NCI-H2081 treated with DMSO at 0.1 percent for 48 hours (cell line): Measurements from ENCODE around the gene PPARG.
"Not testable (repeated sequence)": the region's sequence is repeated elsewhere in the genome, so short reads cannot be mapped to it uniquely, and the experiment has no call there.

ENCODE experiments used
- DNase-seq: peaks from one replicate; lab custom pipeline; 2025; lab: John Stamatoyannopoulos, UW

Gene PPARG

DNA sequence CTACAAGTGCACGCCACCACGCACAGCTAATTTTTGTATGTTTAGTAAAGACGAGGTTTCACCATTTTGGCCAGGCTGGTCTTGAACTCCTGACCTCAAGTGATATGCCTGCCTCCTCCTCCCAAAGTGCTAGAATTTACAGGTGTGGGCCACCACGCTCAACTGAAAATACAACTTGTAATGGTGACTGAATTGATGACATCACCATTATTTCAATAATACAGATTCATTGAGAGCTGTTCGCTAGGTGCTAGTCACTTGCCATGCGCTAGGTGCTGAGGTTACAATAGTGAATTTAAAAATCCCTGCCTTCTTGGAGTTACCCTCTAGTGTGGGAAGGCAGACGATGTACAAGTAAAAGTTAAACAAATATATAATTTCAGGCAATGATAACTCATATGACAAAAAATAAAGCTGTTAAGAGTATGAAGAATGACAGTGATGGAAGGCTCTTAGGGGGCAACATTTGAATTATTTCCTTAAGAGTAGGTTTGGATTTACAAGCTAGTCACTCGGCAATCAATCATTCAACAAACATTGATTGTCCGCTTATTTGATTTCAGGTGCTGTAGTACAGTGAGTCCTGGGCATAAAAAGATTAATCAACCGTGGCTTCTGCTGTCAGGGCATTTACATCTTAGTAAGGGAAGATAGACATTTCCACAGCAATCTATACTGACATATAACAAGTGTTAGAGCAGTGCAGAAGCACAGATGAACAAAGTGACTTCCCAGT, 9.1 kb upstream of the PPARG start:
- no peak for DNase-seq

DNA sequence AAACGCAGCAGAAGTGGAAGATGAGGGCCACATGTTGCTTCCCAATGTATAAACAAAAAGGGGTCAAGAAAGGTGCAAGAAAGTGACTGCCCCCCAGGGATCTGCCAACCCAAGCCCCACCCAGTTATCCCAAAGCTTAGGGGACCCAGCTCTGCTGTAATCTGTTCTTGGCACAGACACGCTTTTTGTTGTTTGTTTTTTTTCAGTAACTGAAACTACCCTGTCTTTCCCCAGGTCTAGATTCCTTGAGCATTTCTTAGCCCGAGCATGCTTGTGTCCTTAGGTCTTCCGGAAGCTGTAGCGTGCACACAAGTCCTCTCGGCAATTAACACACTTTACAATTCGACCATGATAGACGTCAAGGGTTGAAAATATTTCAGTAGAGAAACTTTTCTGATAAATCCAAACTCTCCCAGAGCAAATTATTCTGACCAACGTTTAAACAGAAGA, 8.5 kb upstream of the PPARG start:
- DNase-seq, result no peak

DNA sequence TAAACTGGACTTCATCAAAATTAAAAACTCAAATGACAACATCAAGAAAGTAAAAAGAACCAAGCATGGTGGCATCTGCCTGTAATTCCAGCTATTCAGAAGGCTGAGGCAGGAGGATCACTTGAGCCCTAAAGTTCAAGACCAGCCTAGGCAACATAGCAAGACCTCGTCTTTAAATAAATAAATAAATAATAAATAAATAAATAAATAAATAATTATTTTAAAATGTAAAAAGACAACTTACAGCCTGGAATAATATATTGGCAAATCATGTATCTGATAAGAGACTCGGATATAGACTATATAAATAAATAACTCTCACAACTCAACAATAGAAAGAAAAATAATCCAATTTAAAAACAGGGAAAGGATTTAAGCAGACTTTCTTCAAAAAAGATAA, 4.3 kb upstream of the PPARG start:
- no peak for DNase-seq

DNA sequence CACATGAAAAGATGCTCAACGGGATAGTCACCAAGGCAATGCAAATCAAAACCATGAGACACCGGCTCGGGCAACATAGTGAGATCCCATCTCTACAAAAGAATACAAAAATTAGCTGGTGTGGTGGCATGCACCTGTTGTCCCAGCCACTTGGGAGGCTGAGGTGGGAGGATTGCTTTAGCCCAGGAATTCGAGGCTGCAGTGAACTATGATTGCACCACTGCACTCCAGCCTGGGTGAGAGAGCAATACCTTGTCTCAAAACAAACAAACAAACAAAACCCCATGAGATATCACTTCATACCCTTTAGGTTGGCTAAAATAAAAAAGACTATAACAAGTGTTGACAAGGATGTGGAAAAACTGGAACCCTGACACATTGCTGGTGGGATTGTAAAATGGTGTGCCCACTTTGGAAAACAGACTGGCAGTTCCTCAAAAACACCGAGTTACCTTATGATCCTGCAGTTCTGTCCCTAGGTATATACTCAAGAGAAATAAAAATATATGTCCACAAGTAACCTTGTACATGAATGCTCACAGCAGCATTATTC, 3.8 kb upstream of the PPARG start:
- DNase-seq, result no peak

DNA sequence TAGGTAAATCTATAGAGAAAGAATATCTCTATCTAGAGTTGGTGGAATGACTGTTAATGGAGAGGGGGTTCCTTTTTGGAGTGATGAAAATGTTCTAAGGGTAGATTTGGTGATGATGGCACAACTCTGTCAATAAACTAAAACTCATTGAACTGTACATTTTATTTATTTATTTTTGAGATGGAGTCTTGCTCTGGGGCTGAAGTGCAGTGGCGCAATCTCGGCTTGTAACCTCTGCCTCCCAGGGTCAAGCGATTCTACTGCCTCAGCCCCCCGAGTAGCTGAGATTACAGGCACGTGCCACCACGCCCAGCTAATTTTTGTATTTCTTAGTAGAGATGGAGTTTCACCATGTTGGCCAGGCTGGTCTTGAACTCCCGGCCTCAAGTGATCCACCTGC, 3.1 kb upstream of the PPARG start:
- DNase-seq, result not testable (repeated sequence)

DNA sequence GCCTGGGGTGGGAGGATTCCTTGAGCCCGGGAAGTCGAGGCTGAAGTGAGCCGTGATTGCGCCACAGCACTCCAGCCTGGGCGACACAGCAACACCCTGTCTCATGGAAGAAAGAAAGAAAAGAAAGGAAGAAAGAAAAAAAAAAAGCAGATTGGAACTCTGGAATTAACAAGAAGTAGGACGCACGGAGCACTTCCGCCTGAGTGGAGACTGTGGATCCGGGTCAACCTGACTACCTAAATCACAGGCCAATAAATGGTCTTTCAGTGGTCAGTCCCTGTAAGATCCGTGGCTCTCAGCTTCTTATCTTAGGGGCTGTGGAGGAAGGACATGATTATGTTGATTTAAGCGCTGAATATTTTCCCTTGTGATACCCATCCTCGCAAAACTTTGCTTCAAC, 2.4 kb upstream of the PPARG start:
- no peak for DNase-seq

DNA sequence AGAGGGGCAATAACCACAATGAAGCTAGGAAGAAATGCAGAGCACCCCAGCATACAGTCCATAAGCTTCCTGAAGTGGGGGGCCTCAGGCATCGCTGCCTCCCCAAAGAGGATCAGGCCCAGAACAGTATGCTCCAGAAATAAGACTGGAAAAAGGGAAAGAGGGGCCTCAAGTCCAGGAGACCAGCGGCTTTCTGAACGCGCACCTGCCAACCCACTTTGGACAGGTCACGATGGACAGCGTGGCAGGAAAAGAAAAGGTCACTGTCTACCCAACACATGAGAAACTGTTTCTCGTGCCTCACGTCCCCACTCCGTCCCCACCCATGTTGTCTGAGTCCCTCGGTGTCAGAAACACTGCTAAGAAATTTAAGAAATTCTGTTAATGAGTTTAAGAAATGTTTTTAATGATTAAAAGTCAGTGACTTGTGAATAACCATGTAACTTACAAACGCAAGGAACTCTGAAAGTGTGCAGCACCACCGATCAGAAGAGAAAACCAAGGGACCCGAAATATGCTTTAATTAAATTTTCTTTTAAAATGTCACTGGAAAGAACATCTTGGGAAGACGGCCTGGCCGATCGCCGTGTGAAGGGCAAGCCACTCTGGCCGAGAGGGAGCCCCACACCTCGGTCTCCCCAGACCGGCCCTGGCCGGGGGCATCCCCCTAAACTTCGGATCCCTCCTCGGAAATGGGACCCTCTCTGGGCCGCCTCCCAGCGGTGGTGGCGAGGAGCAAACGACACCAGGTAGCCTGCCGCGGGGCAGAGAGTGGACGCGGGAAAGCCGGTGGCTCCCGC, 1.7 kb upstream of the PPARG start:
- no peak for DNase-seq

DNA sequence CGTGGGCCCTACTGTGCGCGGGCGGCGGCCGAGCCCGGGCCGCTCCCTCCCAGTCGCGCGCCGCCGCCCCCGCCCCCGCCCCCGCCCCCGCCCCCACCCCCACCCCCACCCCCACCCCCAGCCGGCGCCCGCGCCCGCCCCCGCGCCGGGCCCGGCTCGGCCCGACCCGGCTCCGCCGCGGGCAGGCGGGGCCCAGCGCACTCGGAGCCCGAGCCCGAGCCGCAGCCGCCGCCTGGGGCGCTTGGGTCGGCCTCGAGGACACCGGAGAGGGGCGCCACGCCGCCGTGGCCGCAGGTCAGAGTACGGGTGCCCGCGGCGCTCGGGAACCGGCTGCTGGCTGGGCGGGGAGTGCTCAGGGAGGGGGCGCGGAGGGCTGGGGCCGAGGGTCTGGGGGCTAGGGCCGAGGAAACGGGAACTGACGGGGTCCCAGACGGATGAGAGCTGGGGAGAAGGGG, 1.1 kb upstream of the PPARG start:
- DNase-seq, result no peak

DNA sequence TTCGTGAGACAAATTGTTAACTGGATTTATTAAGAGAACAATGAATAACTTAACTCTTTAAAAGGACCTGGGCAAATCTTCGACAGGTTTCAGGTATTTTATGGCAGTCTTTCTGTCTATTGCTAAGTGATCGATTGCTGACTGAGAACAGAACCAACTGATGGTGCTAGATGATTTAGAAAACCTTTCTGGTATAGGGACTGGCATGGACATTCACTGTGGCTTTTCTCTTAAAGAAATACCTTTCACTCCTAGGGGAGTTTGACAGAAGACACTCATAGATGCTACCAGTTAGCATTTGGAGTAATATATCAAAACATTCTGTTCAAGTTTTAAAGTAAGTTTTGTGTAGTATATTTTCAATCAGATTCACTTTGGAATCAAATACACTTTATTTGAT, 654 bp downstream of the PPARG start:
- no peak for DNase-seq

DNA sequence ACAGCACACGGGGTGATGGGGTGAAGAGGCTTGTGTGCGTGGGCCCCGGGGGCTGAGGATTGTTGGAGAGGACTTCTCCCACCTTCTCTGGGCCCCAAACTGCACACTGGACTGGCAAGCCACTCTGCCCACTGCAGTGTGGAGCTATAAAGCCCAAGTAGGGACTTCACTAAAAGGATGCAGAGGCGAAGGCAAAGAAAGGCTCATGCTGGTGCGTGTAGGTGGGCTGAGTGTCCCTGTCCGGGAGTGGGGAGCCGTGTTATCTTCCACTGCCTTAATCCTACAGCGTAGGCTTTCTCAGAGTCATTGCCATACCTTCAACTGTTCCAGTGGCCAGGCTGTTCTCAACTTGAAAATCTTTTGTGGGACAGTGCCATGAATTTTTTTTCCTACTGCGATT, 3.9 kb downstream of the PPARG start:
- no peak for DNase-seq

DNA sequence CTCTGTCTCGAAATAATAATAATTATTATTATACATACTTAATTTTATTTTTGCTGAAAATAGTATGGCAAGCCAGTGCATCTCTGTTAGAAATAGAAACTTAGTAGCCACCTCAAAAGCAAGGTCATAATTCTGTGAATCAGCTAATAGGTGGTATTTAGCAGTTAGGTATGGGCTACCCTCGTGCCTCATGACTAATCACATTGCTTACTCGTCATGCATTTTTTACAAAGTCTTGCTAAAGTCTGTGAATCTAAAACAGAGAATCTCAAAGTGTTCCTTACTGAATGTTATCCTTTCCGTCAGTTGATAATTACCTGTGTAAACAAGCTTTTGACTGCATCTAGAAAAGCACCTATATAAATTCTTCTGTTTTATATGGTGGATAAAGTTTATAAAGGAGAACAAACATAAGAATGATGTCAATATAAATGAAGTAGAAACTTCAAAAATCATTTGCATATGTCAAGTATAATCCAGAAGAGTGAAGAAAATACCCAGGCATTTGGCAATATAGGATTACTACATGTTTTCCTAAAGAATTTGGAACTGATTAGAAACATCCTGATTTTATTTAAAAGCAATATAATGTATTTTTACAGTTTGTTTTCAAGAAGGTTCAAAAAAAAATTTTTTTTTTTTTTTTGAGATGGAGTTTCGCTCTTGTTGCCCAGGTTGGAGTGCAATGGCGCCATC, 6.2 kb downstream of the PPARG start:
- DNase-seq, result no peak

DNA sequence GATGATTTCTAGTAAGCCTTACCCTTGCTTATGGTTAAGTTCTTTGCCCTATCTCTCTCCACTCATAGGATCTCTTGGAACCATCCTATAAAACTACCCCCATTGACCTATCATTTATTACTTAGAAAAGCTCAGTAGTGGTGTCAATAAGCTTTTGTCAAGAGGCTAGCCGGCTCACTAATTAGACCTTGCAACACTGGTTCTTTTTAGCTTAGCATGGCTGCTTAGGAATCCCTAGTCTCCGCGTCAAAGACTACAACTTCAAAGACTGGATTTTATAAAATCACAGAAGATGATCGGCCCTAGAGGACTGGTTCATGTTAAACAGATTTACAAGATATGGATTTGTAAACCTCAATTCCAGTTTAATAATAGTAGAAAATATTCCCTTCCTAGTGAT, 7.6 kb downstream of the PPARG start:
- DNase-seq, result no peak

DNA sequence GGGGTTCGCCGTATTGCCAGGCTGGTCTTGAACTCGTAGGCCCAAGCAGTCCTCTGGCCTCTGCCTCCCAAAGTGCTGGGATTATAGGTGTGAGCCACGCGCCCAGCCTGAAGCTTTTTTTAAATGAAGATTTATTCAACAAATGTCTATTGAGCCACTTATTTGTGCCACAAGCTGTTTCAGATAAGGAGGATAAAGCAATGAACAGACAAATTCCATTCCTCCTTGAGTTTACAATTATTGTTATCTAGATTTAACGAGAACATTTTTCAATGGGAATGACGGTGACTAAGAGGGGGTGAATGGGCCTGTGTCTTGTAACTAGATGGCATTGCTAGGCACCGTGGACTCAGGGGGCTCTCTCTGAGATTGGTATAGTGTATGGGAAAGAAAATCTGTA, 10.2 kb downstream of the PPARG start:
- no peak for DNase-seq

DNA sequence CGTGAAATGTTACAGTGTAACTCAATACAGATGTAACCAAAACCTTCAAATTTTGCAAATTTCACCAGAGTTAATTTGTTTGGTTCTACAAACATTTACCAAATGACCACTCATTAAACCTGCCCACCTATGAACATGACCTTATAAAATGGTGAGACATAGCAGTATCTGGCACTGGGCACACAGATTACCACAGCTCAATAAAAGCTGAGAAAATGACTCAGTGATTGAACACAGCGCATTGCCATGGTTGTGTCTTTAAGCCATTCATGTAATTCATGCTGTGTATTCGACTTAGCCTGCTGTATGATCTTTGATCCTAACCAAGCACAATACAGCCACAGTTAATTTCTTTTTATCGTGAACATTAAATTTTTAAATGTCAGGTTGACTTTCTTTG, 11.3 kb downstream of the PPARG start:
- DNase-seq, result no peak

DNA sequence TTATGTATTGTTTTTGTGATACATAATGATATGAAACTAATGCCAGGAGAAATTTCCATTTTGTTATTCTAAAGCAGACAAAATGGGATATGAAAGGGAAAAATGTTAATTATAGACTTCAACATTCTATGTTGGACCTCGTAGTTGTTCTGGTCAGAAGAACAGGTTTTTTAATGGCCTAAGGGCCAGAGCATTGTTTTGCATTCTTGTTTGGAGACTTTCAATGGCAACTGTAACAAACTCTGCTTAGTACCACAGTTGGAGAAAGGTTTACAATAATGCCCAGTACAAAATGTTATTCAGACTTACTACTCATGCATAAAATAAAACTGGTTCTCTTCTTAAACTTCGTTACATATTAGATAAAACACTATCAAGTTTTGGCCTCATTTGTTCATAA, 12.2 kb downstream of the PPARG start:
- DNase-seq, result no peak

DNA sequence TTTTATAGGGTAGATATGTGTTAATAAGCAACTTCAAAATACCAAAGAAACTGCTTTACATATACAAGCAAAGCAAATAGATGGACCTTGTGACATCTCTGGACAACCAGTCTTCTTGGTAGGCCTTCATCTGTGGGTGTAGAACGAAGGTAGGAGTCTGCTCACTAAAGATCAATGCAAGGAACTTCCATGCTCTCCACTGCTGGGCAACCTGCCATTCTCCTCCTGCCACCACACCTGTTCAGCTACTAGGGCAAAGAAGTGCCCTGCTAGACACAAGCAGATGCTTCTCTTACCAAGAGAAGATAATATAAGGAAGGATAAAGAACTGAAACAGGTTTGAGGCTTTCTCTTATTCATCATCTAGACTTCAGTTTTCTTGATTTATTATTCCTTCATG, 12.6 kb downstream of the PPARG start:
- DNase-seq, result no peak

DNA sequence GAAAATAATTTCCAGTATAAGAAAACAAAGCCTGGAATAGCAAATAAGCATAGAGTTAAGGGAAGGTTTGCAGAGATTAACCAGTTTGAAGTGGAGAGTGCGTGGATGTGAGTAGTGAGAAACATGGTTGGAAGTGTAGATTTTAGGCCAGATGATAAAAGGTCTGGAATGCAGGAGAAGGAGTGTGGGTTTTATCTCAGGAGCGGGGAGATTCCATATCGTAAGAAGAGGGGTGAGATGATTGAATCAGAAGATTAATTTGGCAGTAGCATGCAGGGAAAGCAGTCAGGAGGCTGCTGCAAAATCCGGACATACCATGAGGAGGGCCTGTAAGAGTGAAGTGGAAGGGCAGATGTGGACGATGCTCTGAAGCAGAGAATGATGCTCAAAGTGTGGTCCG, 13.7 kb downstream of the PPARG start:
- DNase-seq, result no peak

DNA sequence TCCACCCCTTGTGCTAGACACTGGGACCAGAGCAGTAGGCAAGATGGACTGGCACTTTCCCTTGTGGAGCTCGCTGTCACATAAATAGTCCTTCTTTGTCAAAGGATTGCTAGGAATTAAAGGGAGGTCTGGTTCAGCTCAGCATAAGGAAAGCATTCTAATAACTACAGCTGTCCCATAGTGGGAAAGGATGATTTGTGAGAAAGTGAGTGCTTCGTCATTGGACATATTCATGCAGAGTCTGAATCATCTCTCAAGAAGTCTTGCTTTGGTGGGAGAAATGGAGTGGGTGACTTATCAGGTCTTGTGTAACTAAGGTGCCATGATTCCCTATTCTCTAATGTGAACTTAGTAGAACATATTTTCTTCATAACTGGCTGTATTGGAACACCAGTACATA, 14.7 kb downstream of the PPARG start:
- DNase-seq, result no peak

DNA sequence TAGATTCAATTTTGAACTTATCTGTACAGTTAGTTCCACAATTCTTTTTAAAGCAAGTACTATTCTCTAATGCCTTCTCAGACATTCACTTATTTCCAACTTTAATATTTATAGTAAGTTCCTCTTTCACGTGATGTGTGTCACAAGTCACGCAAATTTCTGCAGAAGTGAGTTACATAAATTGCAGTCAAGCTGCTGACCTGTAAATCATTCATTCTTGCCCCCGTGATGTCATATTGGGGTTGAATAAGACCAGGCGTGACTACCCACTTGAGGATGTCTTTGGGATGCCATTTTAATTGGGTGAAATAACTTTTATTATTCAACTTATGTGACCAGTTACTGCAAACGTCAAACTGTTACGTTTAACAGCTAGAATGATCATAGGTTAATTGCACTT, 15.1 kb downstream of the PPARG start:
- DNase-seq, result no peak

DNA sequence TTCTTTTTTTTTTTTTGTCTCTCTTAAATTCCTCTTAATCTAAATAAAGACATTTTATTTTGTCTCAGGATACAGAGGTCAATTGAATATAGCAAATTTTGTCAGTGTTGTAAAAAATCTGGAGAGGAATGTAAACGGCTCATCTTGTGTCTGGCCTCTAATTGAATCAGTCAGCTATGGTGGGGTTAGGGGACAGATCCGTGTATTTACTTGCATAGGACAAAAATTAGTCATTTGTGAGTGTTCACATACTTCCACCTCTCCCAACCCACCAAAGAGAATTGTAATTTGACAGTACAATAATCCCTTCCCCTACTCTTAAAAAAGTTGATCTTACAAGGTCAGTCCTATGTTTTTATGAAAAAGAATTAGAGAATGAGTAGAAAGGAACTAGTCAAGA, 18.3 kb downstream of the PPARG start:
- no peak for DNase-seq

DNA sequence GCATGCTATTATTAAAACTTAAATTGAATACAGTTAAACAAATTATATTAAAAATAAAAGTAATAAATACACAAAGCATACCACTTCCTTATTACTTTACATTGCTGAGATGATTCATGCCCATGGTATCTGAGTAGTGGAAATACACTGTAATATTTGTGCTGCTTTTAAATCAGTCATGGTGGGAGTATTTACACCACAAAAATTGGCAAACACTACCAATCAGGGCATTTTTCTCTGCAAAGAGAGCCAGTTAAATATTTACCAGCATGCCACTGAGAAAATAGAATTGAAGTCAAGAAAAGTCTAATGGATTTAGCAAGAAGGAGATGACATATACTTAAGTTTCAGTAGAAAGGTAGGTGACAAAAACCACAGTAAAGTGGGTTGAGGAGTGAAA, 19.6 kb downstream of the PPARG start:
- DNase-seq, result no peak

DNA sequence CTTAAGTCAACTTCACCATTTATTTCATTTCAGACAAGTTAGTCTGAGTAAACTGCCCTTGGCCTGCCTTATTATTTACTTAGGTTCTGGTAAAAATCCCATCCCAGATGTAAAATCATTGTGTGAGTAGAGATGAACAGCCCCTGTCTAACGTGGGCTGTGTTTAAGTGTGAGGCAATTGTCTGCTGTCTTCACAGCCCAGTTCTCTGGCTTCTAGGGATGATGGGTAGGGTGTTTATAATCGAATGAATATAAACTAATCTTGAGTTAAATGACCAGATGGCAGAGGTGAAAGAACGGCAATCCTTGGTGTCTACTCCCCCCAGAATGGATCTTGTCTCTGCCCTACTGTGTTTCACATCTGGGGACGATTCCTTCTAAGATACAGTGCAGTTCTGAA, 20.8 kb downstream of the PPARG start:
- no peak for DNase-seq

DNA sequence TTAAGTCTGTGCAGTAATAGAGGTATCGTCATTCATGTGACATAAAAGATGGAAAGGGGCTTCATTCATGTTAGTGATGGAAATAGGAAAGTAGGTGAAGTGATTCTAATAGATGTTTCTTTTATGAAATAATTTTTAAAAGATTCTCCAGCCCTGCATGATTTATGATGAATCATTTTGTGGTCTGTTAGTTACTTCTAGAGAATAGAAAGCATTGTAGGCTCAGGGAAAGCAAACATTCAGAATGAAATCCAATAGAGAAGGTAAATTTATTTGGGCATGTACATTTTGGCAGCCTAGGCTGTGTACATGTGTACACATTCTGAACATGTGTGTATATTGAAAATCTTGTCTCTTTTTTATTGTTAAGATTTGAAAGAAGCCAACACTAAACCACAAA, 23.1 kb downstream of the PPARG start:
- DNase-seq, result no peak
